CD4-positive, alpha-beta T cell treated with Interleukin-1 beta for 1 hour (primary cell): Measurements from ENCODE around the gene DGKI.

Source experiments
- DNase-seq, 2 donors: peaks; one replicate each; pipeline ENCODE4 v3.0.0-alpha.2; 2020 to 2022

Gene DGKI

GRCh38 chr7:137635874-137636273, 210.9 kb downstream of the DGKI start:
- no peak for DNase-seq

GRCh38 chr7:137635132-137635531, 211.6 kb downstream of the DGKI start:
- DNase-seq = no peak

DNA sequence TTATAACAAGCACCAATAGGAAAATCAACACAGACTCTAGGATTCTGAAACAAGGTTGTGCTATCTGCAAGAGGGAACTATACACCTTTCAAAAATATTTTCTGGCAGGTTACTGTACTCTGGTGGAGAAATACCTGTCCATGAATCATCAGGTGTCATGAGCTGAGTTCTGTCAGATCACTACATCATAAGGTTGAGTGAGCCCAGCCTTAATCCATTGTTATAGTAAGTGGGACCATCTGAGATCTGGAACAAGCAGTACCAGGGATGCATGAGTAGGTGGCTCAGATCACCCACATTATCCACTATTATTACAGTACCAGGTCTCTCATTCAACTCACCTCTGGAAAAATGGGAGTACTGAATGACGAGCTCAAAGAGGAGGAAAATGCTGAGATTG, 212.4 kb downstream of the DGKI start:
- DNase-seq = no peak

DNA sequence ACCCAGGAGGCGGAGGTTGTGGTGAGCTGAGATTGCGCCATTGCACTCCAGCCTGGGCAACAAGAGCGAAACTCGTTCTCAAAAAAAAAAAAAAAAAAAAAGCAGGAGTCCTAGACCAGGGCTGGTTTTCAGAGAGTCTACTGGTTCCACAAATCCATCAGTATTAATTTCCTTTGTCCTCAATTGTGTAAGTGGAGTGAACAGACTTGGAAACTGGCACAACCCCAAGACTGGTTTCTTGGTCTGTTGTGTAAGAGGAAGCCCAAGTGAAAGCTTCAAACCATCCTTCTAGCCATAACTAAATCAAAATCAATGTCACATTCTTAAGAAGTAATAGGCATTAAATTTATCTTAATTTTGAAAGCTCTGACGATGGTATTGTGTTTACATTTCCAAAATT, 213.6 kb downstream of the DGKI start:
- DNase-seq = no peak

DNA sequence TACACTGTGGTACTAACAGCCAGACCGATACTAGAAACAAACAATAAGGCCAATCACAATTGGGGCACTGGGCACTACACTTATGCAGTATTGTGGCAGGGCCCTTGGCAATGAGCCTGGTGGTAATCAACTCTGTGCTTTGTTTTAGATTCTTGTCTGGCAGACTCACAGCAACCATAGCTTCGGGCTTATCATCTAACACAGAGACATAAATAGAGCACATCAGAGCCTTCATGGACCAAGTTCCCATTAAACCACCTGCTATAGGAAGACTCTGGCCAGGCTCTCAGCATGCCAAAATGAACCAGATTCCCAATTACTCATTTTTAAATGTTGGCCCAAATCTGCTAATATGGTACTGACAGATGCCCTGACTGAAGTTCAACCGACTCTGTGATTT, 218.6 kb downstream of the DGKI start:
- DNase-seq = no peak

DNA sequence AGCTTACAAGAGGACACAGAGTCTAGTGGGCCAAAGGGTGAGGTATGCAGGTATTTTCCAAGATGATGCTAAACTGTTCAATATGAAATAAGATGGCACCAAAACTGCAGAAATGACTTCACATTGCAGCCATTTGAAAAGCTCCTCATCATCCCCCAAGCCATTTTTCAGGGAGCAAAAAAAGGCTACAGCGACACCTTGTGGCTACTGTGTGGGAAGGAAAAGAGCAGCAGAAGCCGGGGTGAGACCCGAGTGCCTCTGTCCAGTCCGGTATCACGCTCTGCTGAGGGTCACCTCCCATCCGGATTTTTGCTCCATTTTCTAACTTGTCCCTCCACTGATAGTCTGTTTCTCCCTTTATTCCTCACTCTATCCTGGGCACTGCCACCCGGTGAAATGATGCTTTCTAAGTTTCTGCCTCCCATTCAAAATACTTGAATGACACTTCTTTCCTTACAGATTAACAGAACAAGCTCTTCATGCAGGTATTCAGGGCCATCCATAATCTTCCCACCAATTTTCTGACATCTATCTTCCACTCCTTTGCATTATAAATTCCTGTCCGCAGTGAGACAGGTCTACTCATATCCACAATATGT, 220.2 kb downstream of the DGKI start:
- peak; percentile 4 to 17 for DNase-seq

GRCh38 chr7:137625197-137625596, 221.6 kb downstream of the DGKI start:
- peak in 1 of 2 donors; percentile 9 for DNase-seq

- no peak for DNase-seq
These were observed 227.6 kb downstream of the DGKI start for GRCh38 chr7:137619181-137619580.

DNA sequence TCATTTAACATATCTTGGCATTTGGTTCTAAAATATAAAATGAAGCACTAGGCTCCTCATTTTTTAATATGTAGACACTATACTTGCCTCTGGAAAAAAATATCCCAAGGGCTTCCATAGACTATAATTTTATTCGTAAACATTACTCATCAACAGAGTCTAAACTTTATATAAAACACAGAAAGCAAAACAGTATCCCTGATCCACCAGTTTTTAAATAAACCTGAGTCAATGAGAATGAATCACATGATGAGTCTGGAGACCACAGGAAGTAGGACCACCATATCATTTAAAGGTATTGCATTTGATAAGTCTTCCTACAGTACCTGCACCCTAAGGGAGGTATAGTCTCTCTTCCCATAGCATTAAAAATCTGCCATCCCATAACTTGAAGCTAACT, 228.0 kb downstream of the DGKI start:
- DNase-seq = no peak

DNA sequence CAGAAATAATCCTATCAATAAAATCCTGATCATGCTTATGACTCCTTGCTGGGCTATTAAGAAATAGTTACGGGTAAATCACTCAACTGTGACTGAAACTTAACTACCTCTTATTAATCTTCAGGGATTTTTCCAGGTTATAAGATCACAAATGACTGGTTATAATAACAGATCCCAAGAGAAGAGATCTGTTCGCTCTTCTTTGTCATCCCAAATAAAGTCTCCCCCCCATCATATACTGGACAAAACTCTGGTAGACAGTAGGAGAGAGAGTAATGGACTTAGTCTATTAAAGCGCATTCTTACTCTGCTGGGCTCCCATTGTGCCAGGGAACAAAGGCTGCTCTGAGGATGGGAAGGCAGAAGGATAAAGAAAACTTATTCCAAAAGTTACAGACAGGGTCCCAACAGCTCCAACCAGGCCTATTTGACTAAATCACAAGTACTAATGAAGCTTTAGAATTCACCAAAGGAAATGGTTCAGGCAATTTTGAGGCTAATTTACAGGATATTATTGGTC, 233.7 kb downstream of the DGKI start:
- no peak for DNase-seq

DNA sequence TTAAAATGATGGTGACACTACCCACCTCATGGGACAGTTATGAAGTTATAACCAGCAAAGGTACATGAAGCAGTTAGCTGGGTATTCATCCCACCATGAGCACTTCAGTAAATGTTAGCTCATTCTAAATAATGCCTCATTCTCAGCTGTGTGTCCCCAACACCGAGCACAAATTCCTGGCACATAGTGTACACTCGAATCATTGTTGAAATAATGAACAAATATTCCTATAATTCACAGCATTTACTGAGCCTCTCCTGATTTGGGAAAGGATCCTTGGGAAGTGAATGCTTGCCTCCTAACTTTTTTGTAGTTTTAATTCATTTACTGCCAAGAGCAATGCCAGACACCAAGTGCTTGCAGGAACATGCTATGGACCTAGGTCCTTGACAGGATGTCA, 235.2 kb downstream of the DGKI start:
- no peak for DNase-seq

- no peak for DNase-seq
These were observed 237.3 kb downstream of the DGKI start for GRCh38 chr7:137609500-137609899.

- peak in 1 of 2 donors; percentile 3 for DNase-seq
These were observed 240.6 kb downstream of the DGKI start for GRCh38 chr7:137606061-137606674.

GRCh38 chr7:137603043-137603442, 243.7 kb downstream of the DGKI start:
- no peak for DNase-seq

DNA sequence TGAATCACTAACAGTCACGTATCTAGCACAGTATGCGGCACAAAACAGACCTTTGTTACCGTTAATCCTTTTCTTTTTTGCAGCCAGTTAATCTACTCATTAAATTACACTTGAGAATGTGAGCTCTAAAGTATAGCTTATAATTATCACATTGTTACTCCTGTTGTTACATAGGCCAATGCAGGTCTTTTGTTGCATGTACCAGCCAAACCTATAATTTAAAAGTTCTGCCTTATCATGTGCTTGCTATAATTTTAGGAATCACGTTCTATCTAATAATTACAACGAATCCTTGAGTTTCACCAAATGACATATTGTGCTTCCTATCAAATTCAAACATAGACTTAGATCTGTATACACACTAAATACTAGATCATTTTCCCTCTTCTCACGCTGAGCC, 245.1 kb downstream of the DGKI start:
- no peak for DNase-seq

GRCh38 chr7:137597856-137598255, 248.9 kb downstream of the DGKI start:
- no peak for DNase-seq

- no peak for DNase-seq
These were observed 253.6 kb downstream of the DGKI start for GRCh38 chr7:137593115-137593711.

GRCh38 chr7:137592232-137592896, 254.4 kb downstream of the DGKI start:
- no peak for DNase-seq

- no peak for DNase-seq
These were observed 255.3 kb downstream of the DGKI start for GRCh38 chr7:137591421-137591837.

DNA sequence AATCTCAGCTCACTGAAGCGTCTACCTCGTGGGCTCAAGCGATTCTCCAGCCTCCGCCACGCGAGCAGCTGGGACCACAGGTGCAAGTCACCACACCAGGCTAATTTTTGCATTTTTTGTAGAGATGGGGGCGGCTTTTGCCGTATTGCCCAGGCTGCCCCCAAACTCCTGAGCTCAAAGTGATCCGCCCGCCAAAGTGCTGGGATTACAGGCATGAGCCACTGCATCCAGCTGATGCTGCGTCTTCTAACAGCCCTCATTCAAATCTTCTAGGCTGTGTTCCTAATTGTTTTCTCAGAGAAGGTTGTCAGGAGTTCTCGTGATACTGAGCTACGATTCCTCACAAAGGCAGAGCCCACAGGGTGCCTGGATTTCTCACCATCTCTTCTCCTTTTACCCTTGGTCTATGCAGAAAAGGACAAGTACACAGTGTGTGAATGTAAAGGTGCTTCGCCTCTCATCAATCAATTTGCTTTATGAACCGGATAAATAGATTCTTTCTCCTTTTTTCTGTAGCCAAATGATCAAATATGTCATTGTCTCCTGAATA, 255.9 kb downstream of the DGKI start:
- no peak for DNase-seq

DNA sequence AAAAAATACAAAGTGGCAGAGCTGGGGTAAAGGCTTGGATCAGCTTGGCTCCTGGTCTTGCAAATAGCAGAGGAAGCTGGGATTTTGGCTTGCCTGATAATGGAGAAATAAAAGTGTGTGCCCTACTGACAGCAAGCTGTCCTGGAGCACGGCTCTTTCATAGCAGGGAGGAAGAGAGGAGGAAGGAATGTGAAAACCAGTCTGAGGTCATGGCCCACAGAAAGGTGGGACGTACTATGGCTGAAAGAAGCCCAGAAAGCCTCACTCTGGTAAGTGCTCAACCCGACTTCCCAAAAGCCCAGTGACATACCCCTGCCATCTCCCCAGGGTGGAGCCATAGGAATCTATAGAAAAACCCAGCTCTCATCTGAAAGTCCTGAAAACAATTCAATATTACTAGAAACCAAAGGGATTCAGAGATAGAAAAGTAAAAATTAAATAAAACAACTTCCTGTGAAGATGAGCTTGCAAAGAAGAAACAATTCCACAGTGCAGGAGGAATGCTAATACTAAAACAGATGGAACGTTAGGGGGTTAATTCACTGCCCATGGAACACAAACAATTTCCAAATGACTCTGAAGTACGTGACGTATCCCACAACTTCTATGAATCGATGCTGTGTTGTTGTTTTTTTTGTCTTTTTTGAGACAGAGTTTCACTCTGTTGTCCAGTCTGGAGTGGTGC, 256.6 kb downstream of the DGKI start:
- no peak for DNase-seq

DNA sequence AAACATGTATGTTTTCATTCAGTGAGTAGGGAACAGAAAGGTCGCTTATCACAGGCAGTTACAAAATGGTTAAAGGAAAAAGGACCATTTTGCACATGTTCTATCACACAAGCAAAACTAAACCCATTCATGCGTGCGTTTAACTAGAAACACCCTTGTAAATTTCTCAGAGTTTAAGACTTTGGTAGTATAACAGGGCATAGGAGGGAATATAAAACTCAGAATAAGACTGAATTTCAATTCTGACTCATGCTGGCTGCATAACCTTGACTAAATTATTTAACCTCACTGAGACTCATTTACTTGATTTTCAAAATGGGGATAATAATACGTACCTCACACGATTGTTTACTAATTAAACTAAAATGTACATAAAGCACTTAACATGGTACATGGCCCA, 259.4 kb downstream of the DGKI start:
- no peak for DNase-seq

GRCh38 chr7:137585591-137585990, 261.2 kb downstream of the DGKI start:
- no peak for DNase-seq
